CD14-positive monocyte (primary cell): ENCODE results near the gene ESRP2. TPM values are rescaled to one million over a fixed set of nuclear protein-coding genes. Genes with fewer than 3 reads are reported as not detected.

Experiments
- DNase-seq, 3 donors: peaks; one replicate each; pipeline ENCODE4 v3.0.0-alpha.2; 2011 to 2022
- H2AFZ ChIP-seq: 2 replicates; pipeline ENCODE4 v1.6.0; 2012; ENCODE audit warnings: mild to moderate bottlenecking, low read depth, low read length, inconsistent platforms; ENCODE audit not compliant: insufficient read depth, poor library complexity, severe bottlenecking
- H3K27ac ChIP-seq, 2 donors: 1 replicate in 1 of 2; 2 replicates in 1 of 2; pipeline ENCODE4 v1.5.1; 2012 to 2013; ENCODE audit warnings: low read length in 2 of 2, control low read depth in 1 of 2, inconsistent platforms in 1 of 2, low read depth in 1 of 2, mild to moderate bottlenecking in 1 of 2
- H3K27me3 ChIP-seq, 2 donors: one replicate each; pipeline versions ENCODE4 v1.6.0 to v1.6.1; 2011 to 2013; ENCODE audit warnings: low read length in 2 of 2; ENCODE audit not compliant: control insufficient read depth in 2 of 2, insufficient read depth in 2 of 2
- H3K36me3 ChIP-seq, 2 donors: replicated peaks in 1 of 2; 1 replicate in 1 of 2; 2 replicates in 1 of 2; pipeline versions ENCODE4 v1.5.1 to v1.6.1; 2012 to 2013; ENCODE audit warnings: low read length in 2 of 2, control low read depth in 1 of 2, inconsistent platforms in 1 of 2, mild to moderate bottlenecking in 1 of 2; ENCODE audit not compliant: insufficient read depth in 2 of 2, control insufficient read depth in 1 of 2
- H3K4me1 ChIP-seq, 2 donors: 1 replicate in 1 of 2; 2 replicates in 1 of 2; pipeline versions ENCODE4 v1.5.1 to v1.6.1; 2012 to 2013; ENCODE audit warnings: low read length in 2 of 2, control low read depth in 1 of 2, inconsistent platforms in 1 of 2, mild to moderate bottlenecking in 1 of 2, moderate library complexity in 1 of 2; ENCODE audit not compliant: insufficient read depth in 2 of 2, control insufficient read depth in 1 of 2
- H3K4me2 ChIP-seq: replicated peaks from 2 replicates; pipeline ENCODE3; 2012; ENCODE audit warnings: low read length, moderate library complexity, mild to moderate bottlenecking; ENCODE audit not compliant: poor library complexity, severe bottlenecking; ENCODE audit errors: extremely low read depth
- H3K4me3 ChIP-seq, 3 experiments: fragments of 200-600 bp in 1 of 3; sonication (generic) in 1 of 3; replicated peaks in 1 of 3; 1 replicate in 2 of 3; 2 replicates in 1 of 3; pipeline ENCODE4 v1.5.1; 2011 to 2013; ENCODE audit warnings: low read length in 3 of 3, mild to moderate bottlenecking in 3 of 3, control low read depth in 2 of 3, low read depth in 2 of 3, inconsistent platforms in 1 of 3, moderate library complexity in 1 of 3
- H3K79me2 ChIP-seq: 2 replicates; pipeline ENCODE4 v1.6.0; 2012; ENCODE audit warnings: mild to moderate bottlenecking, control low read depth, inconsistent platforms, low read length, moderate library complexity; ENCODE audit not compliant: insufficient read depth
- H3K9ac ChIP-seq: 2 replicates; pipeline ENCODE4 v1.6.0; 2017; ENCODE audit warnings: low read length, mild to moderate bottlenecking; ENCODE audit not compliant: insufficient read depth, poor library complexity, severe bottlenecking
- H3K9me3 ChIP-seq, 2 donors: replicated peaks in 1 of 2; 1 replicate in 1 of 2; 2 replicates in 1 of 2; pipeline versions ENCODE4 v1.5.1 to v1.6.1; 2012 to 2013; ENCODE audit warnings: low read length in 2 of 2, control low read depth in 1 of 2; ENCODE audit not compliant: control insufficient read depth in 1 of 2, insufficient read depth in 1 of 2
- H4K20me1 ChIP-seq: 2 replicates; pipeline ENCODE4 v1.6.0; 2012; ENCODE audit warnings: mild to moderate bottlenecking, low read length, control low read depth, moderate library complexity; ENCODE audit not compliant: insufficient read depth
- H3K27ac Mint-ChIP-seq, 7 donors: one replicate each; pipeline ENCODE4 v1.8.0; 2020; ENCODE audit warnings: mild to moderate bottlenecking in 7 of 7, mixed read lengths in 7 of 7, moderate library complexity in 6 of 7, inconsistent platforms in 2 of 7
- H3K27me3 Mint-ChIP-seq, 3 donors: one replicate each; pipeline ENCODE4 v1.8.0; 2021 to 2022; ENCODE audit warnings: low read depth in 3 of 3, mild to moderate bottlenecking in 3 of 3, mixed read lengths in 3 of 3, moderate library complexity in 3 of 3, inconsistent platforms in 1 of 3
- H3K36me3 Mint-ChIP-seq, 2 donors: one replicate each; pipeline ENCODE4 v1.8.0; 2020; ENCODE audit warnings: mixed read lengths in 2 of 2, inconsistent platforms in 1 of 2, mild to moderate bottlenecking in 1 of 2
- H3K4me1 Mint-ChIP-seq: one replicate; pipeline ENCODE4 v1.8.0; 2020; ENCODE audit warnings: mild to moderate bottlenecking, mixed read lengths
- H3K4me3 Mint-ChIP-seq, 2 donors: one replicate each; pipeline ENCODE4 v1.8.0; 2020; ENCODE audit warnings: mild to moderate bottlenecking in 2 of 2, mixed read lengths in 2 of 2, moderate library complexity in 1 of 2
- H3K9me3 Mint-ChIP-seq, 7 donors: one replicate each; pipeline ENCODE4 v1.8.0; 2020 to 2022; ENCODE audit warnings: mixed read lengths in 7 of 7, mild to moderate bottlenecking in 6 of 7, moderate library complexity in 6 of 7, inconsistent platforms in 2 of 7
- WGBS: methylation state at CpG from one replicate; pipeline ENCODE4 v1.1.5; 2013; ENCODE audit warnings: missing lambda C conversion rate; ENCODE audit not compliant: insufficient coverage; 5-methylcytosine and 5-hydroxymethylcytosine counted together
- intact Hi-C, 2 donors: fragments of 100-400 bp; cut with micrococcal nuclease; formaldehyde crosslinking; loops; one replicate each; pipeline versions ENCODE4 v1.15.0 to v1.15.1; 2023
- polyA plus RNA-seq, 3 donors: library from polyadenylated mRNA; depleted of rRNA in 1 of 3; unstranded in 2 of 3; stranded (reverse) in 1 of 3; fragments of 300-500 nt in 2 of 3; fragments of >200 nt in 1 of 3; fragmentation: Illumina TruSeq in 2 of 3; gene quantifications; 1 replicate in 2 of 3; 2 replicates in 1 of 3; pipeline ENCODE4 v1.2.3, GENCODE V29; 2012 to 2021
- small RNA-seq: library from RNA; depleted of rRNA; stranded (forward); fragments of <200 nt; gene quantifications from one replicate; pipeline ENCODE3, GENCODE V24; 2012; ENCODE audit warnings: low read depth; ENCODE audit not compliant: insufficient read length
- TF ChIP-seq, protein P1 (sequence below): fragments of 200-600 bp; IDR thresholded peaks from one replicate; pipeline ENCODE4 v1.8.0; 2022; ENCODE audit warnings: antibody characterized with exemption, mild to moderate bottlenecking

Gene ESRP2
- polyA plus RNA-seq, 3 donors: not detected

DNA sequence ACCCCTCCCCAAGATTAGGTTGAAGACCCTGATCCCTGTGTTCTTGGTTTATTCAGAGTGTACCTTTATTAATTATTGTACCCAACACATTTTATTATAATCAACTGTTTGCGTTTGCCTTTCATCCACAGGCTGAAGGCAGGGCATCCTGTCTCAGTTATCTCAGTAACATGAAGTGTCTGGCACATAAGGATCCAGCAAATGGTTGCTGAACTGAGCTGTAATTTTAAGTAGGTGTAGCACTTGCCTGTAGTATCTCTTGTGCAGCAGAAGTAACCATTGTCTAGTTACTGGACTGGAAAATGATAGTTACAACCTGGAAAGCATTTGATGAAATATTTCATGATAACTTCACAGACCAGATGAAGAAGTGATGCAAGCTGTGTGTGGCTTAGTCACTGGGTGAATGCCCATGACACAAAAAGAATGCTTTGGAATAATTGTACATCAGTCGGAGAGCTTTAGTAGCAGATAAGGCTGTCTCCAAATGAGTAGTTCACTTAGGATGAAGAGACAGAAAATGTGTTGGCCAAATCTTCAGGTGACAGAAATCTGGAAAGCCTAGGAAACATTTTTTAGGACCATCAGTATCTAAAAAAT, 56.6 kb downstream of the ESRP2 start:
- Mint-ChIP-seq H3K36me3 (peaks cover 72 to 95% of the 10 kb centered on the region in 2 donors), H3K27ac (no peak overlapping the region), H3K9me3 (no peaks in the 10 kb centered on the region), H3K4me1 (no peaks in the 10 kb centered on the region), H3K27me3 (no peaks in the 10 kb centered on the region), H3K4me3 (no peak overlapping the region)
- DNase-seq: no peak
- H3K9ac ChIP-seq: no peak overlapping the region
- H3K4me1 ChIP-seq: no peaks in the 10 kb centered on the region
- no peaks in the 10 kb centered on the region for H3K79me2 ChIP-seq
- no peak overlapping the region for H3K27ac ChIP-seq
- TF ChIP-seq, protein P1, sequence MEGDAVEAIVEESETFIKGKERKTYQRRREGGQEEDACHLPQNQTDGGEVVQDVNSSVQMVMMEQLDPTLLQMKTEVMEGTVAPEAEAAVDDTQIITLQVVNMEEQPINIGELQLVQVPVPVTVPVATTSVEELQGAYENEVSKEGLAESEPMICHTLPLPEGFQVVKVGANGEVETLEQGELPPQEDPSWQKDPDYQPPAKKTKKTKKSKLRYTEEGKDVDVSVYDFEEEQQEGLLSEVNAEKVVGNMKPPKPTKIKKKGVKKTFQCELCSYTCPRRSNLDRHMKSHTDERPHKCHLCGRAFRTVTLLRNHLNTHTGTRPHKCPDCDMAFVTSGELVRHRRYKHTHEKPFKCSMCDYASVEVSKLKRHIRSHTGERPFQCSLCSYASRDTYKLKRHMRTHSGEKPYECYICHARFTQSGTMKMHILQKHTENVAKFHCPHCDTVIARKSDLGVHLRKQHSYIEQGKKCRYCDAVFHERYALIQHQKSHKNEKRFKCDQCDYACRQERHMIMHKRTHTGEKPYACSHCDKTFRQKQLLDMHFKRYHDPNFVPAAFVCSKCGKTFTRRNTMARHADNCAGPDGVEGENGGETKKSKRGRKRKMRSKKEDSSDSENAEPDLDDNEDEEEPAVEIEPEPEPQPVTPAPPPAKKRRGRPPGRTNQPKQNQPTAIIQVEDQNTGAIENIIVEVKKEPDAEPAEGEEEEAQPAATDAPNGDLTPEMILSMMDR: no peak
- H3K9me3 ChIP-seq: no peaks in the 10 kb centered on the region
- H2AFZ ChIP-seq: no peak overlapping the region
- H3K4me2 ChIP-seq: no peak overlapping the region
- intact Hi-C loops: no loop called here
- H3K27me3 ChIP-seq: no peaks in the 10 kb centered on the region
- 90% methylated on average over 1 of the region's 2 CpGs for WGBS
- H4K20me1 ChIP-seq: no peaks in the 10 kb centered on the region
- peaks cover 72 to 90% of the 10 kb centered on the region in 2 donors for H3K36me3 ChIP-seq
- H3K4me3 ChIP-seq: no peak overlapping the region

Small RNAs within 50 kb of the gene (small RNA-seq; reads per million reads assigned to genes)
- not detected for gene RF00554
- gene RNU6-1262P: not detected

Other genes starting within 250 kb of the ESRP2 start
- 100 to 1,000 TPM; 117 to 235 (median 124) TPM for gene DPEP2, start 236.6 kb downstream of the ESRP2 start, polyA plus RNA-seq
- not detected for gene DPEP2NB, start 220.2 kb downstream of the ESRP2 start, polyA plus RNA-seq
- gene DDX28, start 212.9 kb downstream of the ESRP2 start, polyA plus RNA-seq: 10 to 100 TPM; 14.7 to 42.9 (median 27.7) TPM
- gene DUS2, start 212.8 kb downstream of the ESRP2 start, polyA plus RNA-seq: 10 to 100 TPM; 18.4 to 40.7 (median 33.2) TPM
- gene NFATC3, start 150.8 kb downstream of the ESRP2 start, polyA plus RNA-seq: 10 to 100 TPM; 14.3 to 21.8 (median 15.8) TPM
- gene PLA2G15, start 9.2 kb upstream of the ESRP2 start, polyA plus RNA-seq: 10 to 100 TPM; 27.8 to 34.8 (median 29.5) TPM
- gene SLC7A6, start 28.4 kb upstream of the ESRP2 start, polyA plus RNA-seq: 10 to 100 TPM in 1 of 3 donors, 1 to 10 TPM in 2; 4.3 to 47.7 (median 5.5) TPM
- gene SLC7A6OS, start 74.8 kb upstream of the ESRP2 start, polyA plus RNA-seq: 10 to 100 TPM in 1 of 3 donors, 1 to 10 TPM in 2; 9.3 to 10.5 (median 9.7) TPM
- gene PRMT7, start 74.9 kb upstream of the ESRP2 start, polyA plus RNA-seq: 10 to 100 TPM; 15.0 to 41.1 (median 15.2) TPM
- 1 to 10 TPM in 1 of 3 donors, under 1 TPM in 2; 0.40 to 1.1 (median 0.51) TPM for gene SMPD3, start 212.4 kb upstream of the ESRP2 start, polyA plus RNA-seq